Suprapubic skin (tissue), 4 donors: Measurements from ENCODE around the gene KAZALD1.

Experiments
- CTCF ChIP-seq, 2 donors: fragments of 200-600 bp in 1 of 2; fragments of 450-650 bp in 1 of 2; sonication (generic) in 1 of 2; IDR thresholded peaks; one replicate each; pipeline ENCODE4 v1.5.1; 2016 to 2019; ENCODE audit warnings: antibody characterized with exemption in 2 of 2, mild to moderate bottlenecking in 1 of 2, moderate library complexity in 1 of 2
- EP300 ChIP-seq: sonication (generic); formaldehyde crosslinking; IDR thresholded peaks from one replicate; pipeline ENCODE4 v1.6.1; 2017; ENCODE audit warnings: antibody characterized with exemption
- POLR2A ChIP-seq, 2 donors: fragments of 450-650 bp; IDR thresholded peaks; one replicate each; pipeline ENCODE4 v1.6.1; 2017; ENCODE audit warnings: antibody characterized with exemption in 2 of 2, mild to moderate bottlenecking in 2 of 2, moderate library complexity in 2 of 2
- POLR2AphosphoS5 ChIP-seq, 3 donors: sonication (generic); formaldehyde crosslinking; IDR thresholded peaks; one replicate each; pipeline ENCODE4 v1.6.1; 2017; ENCODE audit warnings: antibody characterized with exemption in 3 of 3

GRCh38 chr10:101065481-101066145 lies 3.8 kb downstream of the KAZALD1 start:
- TF ChIP-seq EP300 (no peak), POLR2AphosphoS5 (IDR thresholded peaks at IDR 0.05) (no peak), CTCF (IDR thresholded peaks at IDR 0.05) (no peak), POLR2A (IDR thresholded peaks at IDR 0.05) (no peak)
